GM12891 (cell line): Measurements from ENCODE around the gene TRAPPC14.
A peak's percentile ranks its signal among the peaks of the same experiment; 100 is the strongest.

Source experiments
- DNase-seq: peaks from one replicate; pipeline ENCODE4 v3.0.0; 2011; ENCODE audit warnings: low spot score; ENCODE audit not compliant: insufficient read length
- FAIRE-seq: peaks from 2 replicates; lab custom pipeline; 2011; peaks lifted over from hg19 to GRCh38; lab: Jason Lieb, UNC
- PAX5 ChIP-seq: IDR thresholded peaks from 2 replicates; pipeline ENCODE4 v1.6.1; 2011; ENCODE audit warnings: low read length, moderate library complexity, mild to moderate bottlenecking; ENCODE audit not compliant: insufficient read depth, severe bottlenecking
- POLR2A ChIP-seq: IDR thresholded peaks from 2 replicates; pipeline ENCODE4 v1.6.1; 2011; ENCODE audit warnings: low read depth, low read length, control low read depth
- POLR2AphosphoS5 ChIP-seq: IDR thresholded peaks from 2 replicates; pipeline ENCODE4 v1.6.1; 2011; ENCODE audit warnings: low read depth, low read length, control low read depth
- POU2F2 ChIP-seq: IDR thresholded peaks from 2 replicates; pipeline ENCODE4 v1.6.1; 2011; ENCODE audit warnings: low read depth, mild to moderate bottlenecking, control low read depth, low read length, moderate library complexity
- SPI1 ChIP-seq: IDR thresholded peaks from 2 replicates; pipeline ENCODE4 v1.6.1; 2011; ENCODE audit warnings: low read depth, low read length, control low read depth
- TAF1 ChIP-seq: IDR thresholded peaks from 2 replicates; pipeline ENCODE4 v1.6.1; 2011; ENCODE audit warnings: low read depth, low read length, control low read depth

TRAPPC14 gene

DNA sequence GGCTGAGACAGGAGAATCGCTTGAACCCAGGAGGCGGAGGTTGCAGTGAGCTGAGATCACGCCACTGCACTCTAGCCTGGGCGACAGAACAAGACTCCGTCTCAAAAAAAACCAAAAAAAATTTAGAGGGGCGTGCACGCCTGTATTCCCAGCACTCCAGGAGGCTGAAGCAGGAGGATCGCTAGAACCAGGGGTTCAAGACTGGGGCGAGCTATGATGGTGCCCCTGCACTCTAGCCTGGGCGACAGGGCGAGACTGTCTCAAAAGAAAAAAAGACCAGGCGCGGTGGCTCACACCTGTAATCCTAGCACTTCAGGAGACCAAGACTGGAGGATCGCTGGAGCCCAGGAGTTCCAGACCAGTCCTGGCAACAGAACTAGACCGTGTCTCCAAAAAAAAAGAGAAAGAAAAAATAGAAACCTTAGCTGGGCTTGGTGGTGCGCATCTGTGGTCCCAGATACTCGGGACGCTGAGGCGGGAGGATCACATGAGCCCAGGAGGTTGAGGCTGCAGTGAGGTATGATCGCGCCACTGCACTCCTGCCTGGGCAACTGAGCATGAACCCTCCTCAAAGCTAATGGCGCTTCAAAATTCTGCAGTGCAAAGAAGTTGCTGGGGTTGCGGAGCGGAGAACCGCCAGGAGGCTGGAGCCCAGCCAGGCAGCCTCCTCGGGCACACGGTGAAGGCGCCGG, 32.1 kb downstream of the TRAPPC14 start:
- peak; percentile 9 for FAIRE-seq
- peak; percentile 3 for TF ChIP-seq PAX5
- TF ChIP-seq POLR2A, result no peak
- TF ChIP-seq TAF1, result no peak; the same call in 1 of the 2 replicates
- TF ChIP-seq SPI1, result no peak
- 0 out of 2 replicates have a peak, but pooled peaks have one; percentile 74 for TF ChIP-seq POU2F2

DNA sequence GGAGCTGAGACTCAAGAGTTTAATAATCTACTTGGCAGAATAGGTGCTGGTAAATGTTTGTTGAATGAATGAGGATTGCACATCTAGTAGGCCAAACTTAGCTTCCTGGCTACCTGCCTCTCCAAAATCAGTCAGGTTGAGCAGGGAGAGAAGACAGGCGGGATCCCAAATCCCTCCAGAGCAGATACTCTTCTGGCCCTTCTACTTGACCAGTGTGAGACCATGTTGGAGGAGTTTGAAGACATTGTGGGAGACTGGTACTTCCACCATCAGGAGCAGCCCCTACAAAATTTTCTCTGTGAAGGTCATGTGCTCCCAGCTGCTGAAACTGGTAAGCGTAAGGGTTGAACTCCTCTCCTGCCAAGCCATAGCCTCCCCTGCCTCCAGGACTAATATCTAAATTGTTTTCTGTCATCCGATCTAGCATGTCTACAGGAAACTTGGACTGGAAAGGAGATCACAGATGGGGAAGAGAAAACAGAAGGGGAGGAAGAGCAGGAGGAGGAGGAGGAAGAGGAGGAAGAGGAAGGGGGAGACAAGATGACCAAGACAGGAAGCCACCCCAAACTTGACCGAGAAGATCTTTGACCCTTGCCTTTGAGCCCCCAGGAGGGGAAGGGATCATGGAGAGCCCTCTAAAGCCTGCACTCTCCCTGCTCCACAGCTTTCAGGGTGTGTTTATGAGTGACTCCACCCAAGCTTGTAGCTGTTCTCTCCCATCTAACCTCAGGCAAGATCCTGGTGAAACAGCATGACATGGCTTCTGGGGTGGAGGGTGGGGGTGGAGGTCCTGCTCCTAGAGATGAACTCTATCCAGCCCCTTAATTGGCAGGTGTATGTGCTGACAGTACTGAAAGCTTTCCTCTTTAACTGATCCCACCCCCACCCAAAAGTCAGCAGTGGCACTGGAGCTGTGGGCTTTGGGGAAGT, 34.0 kb downstream of the TRAPPC14 start:
- DNase-seq, result no peak
- TF ChIP-seq POLR2A, result no peak
- no peak for TF ChIP-seq POLR2AphosphoS5
- TF ChIP-seq PAX5, result no peak
- no peak for TF ChIP-seq TAF1
- TF ChIP-seq SPI1, result no peak
- no peak for TF ChIP-seq POU2F2
- FAIRE-seq, result no peak

More for the DNA sequence above, 32.1 kb downstream of the TRAPPC14 start:
- no peak for DNase-seq

DNA sequence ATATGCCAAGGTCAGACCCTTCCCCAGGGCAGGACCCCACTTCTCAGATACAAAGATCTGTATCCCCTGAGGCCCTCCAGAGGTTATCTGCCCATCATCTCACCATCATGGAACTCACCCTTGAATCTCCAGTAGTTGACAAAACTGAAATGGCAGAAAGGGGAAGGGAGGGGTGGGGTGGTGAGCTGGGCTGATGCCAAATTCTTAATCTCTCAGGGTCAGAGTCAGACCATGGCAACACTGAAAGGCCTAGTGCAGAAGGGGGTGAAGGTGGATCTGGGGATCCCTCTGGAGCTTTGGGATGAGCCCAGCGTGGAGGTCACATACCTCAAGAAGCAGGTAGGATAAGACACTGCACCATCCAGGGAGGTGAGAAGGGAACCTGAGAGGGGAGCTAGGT, 36.0 kb downstream of the TRAPPC14 start:
- no peak for TF ChIP-seq PAX5
- TF ChIP-seq TAF1, result no peak
- FAIRE-seq (no peak), DNase-seq (no peak)

- no peak for FAIRE-seq
- no peak for DNase-seq
- TF ChIP-seq POLR2AphosphoS5 (no peak), TAF1 (no peak), PAX5 (no peak), POU2F2 (no peak), SPI1 (no peak), POLR2A (no peak)
These were observed 36.5 kb downstream of the TRAPPC14 start for GRCh38 chr7:100122067-100122466.

- no peak for FAIRE-seq
- DNase-seq, result no peak
- TF ChIP-seq TAF1, result no peak
- TF ChIP-seq POU2F2, result no peak
- TF ChIP-seq POLR2A, result no peak
- TF ChIP-seq PAX5, result no peak
- TF ChIP-seq SPI1, result no peak
- no peak for TF ChIP-seq POLR2AphosphoS5
These were observed 37.8 kb downstream of the TRAPPC14 start for GRCh38 chr7:100120733-100121036.

DNA sequence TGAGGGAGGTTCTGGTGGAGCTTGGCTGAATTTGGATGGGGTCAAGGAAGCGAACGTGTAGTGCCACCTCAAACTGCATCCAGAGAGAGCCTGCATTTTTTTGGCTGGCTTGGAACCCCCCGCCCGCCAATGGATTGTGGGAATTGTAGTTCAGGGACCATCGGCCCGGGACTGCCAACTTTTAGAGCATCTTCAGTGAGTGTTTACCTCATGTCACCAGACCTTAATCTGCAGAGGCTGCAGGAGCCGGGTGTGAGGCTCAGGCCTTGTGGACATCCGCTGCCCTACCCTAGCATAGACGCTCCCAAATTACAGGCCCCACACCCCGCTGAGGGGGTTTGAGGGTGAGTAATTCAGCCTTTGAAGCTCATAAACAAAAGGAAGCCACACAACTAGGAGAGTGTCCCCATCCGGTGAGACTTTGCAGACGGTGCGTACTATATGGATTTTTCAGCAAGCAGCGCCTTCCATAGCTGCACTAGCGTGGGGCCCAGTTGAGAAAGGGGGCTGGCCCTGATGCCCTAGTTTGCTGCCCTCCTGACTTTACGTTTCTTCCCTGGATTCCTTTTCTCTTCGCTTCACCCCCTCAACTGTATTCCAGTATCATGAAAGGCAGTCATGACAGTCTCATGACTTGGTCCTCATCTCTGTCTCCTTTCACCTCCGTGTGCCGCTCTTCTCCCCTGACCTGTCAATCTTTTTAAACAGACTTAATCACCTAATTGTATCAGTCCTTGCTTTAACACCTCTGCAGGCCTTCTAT, 38.4 kb downstream of the TRAPPC14 start:
- no peak for TF ChIP-seq SPI1
- TF ChIP-seq POLR2AphosphoS5, result no peak
- TF ChIP-seq POLR2A, result no peak
- TF ChIP-seq POU2F2, result no peak
- TF ChIP-seq TAF1, result no peak
- TF ChIP-seq PAX5, result no peak
- FAIRE-seq (no peak), DNase-seq (no peak)

DNA sequence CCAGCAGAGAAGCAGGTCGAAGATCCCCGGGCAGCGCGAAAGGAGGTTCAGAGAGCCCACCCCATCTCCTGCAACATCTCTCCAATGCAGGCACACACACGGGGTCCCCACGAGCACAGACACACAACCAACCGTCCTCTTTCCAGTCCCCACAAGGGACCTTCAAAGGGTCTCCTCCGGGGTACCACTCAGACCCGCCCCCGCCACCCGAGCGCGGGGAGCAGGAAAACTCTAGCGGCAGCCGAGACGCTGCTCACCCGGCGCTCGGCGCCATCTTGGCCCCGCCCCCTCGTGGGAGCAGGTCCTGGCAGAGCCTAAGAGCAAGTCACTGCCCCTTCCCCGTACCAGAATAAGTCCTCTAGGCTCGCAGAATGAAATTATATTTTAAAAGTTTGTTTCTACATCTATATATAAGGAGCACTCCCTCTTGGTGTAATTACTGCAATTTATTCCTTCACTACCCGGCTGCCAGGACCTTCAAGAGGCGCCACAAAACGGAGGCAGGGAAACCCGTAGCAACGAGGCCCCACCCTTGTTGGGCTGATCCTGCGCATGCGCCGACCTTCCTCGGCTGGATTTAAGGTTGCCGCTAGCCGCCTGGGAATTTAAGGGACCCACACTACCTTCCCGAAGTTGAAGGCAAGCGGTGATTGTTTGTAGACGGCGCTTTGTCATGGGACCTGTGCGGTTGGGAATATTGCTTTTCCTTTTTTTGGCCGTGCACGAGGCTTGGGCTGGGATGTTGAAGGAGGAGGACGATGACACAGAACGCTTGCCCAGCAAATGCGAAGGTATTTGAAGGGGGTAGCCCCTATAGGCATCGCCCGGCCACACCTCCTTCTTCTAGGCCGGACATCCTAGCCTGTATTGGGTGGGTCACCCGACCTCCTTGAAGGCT, 39.2 kb downstream of the TRAPPC14 start, which contains the start of the genes CNPY4 and TAF6:
Gene CNPY4 (plus strand): TSS at position 563 of the 898 bp plus-strand sequence. CDS start 111 bp downstream, at position 674.
Gene TAF6 (minus strand): TSS at position 287 of the 898 bp plus-strand sequence. CDS start 5,149 bp downstream, outside the sequence.
- peak; percentile 74 for TF ChIP-seq POLR2A
- TF ChIP-seq PAX5, result no peak
- TF ChIP-seq POU2F2, result 0 out of 2 replicates have a peak, but pooled peaks have one; percentile 9
- no peak for TF ChIP-seq SPI1
- TF ChIP-seq TAF1, result peak; percentile 100
- no peak for TF ChIP-seq POLR2AphosphoS5
- DNase-seq (peak; percentile 98), FAIRE-seq (peak; percentile 84)

- DNase-seq, result no peak
- TF ChIP-seq POLR2A (no peak), POLR2AphosphoS5 (no peak), PAX5 (no peak), TAF1 (no peak), POU2F2 (no peak), SPI1 (no peak)
- no peak for FAIRE-seq
These were observed 40.0 kb downstream of the TRAPPC14 start for GRCh38 chr7:100118388-100119071.
